Neutrophil (primary cell): Measurements from ENCODE around the gene KLHL30.
"Not testable (repeated sequence)": the region's sequence is repeated elsewhere in the genome, so short reads cannot be mapped to it uniquely, and the experiment has no call there.

Experiments used
- H3K27ac ChIP-seq: fragments of 200-600 bp; sonication (generic); 2 replicates; pipeline ENCODE4 v1.5.1; 2016; ENCODE audit warnings: mild to moderate bottlenecking, moderate library complexity
- H3K27me3 ChIP-seq: fragments of 200-600 bp; sonication (generic); 2 replicates; pipeline ENCODE4 v1.6.0; 2016; ENCODE audit warnings: mild to moderate bottlenecking
- H3K36me3 ChIP-seq: fragments of 200-600 bp; sonication (generic); 2 replicates; pipeline ENCODE4 v1.5.1; 2017
- H3K4me1 ChIP-seq, 2 experiments: fragments of 200-600 bp in 1 of 2; sonication (generic) in 1 of 2; 1 replicate in 1 of 2; 2 replicates in 1 of 2; pipeline versions ENCODE4 v1.5.1 to v1.6.1; 2013 to 2016; ENCODE audit warnings: low read depth in 1 of 2, low read length in 1 of 2, mild to moderate bottlenecking in 1 of 2, moderate library complexity in 1 of 2; ENCODE audit not compliant: control insufficient read depth in 1 of 2, insufficient read depth in 1 of 2
- H3K4me3 ChIP-seq, 2 experiments: fragments of 200-600 bp in 1 of 2; sonication (generic) in 1 of 2; 1 replicate in 1 of 2; 2 replicates in 1 of 2; pipeline ENCODE4 v1.5.1; 2013 to 2016; ENCODE audit warnings: low read depth in 1 of 2, low read length in 1 of 2, mild to moderate bottlenecking in 1 of 2, moderate library complexity in 1 of 2
- H3K9me3 ChIP-seq: fragments of 200-600 bp; sonication (generic); 2 replicates; pipeline ENCODE4 v1.5.1; 2016
- CTCF ChIP-seq: fragments of 200-600 bp; sonication (generic); IDR thresholded peaks from 2 replicates; pipeline ENCODE4 v1.5.1; 2016; ENCODE audit warnings: antibody characterized with exemption

The KLHL30 gene

GRCh38 chr2:238108423-238109183 is 29.9 kb upstream of the KLHL30 start:
- Histone ChIP-seq H3K36me3 (no peaks in the 10 kb centered on the region), H3K4me1 (no peaks in the 10 kb centered on the region), H3K27me3 (no peaks in the 10 kb centered on the region), H3K27ac (no peak overlapping the region), H3K4me3 (no peak overlapping the region), H3K9me3 (no peaks in the 10 kb centered on the region)
- no peak for TF ChIP-seq CTCF

- H3K9me3 ChIP-seq = no peaks in the 10 kb centered on the region
- no peak for TF ChIP-seq CTCF
Measured at GRCh38 chr2:238113611-238114010, 24.9 kb upstream of the KLHL30 start.

GRCh38 chr2:238114331-238114841 is 24.1 kb upstream of the KLHL30 start:
- Histone ChIP-seq H3K9me3 (no peaks in the 10 kb centered on the region), H3K27ac (no peak overlapping the region), H3K36me3 (no peaks in the 10 kb centered on the region), H3K4me1 (no peaks in the 10 kb centered on the region), H3K4me3 (no peak overlapping the region), H3K27me3 (peaks cover 20% of the 10 kb centered on the region)
- TF ChIP-seq CTCF = no peak

More at GRCh38 chr2:238113611-238114010, 24.9 kb upstream of the KLHL30 start:
- Histone ChIP-seq H3K4me1 (no peaks in the 10 kb centered on the region), H3K27ac (no peak overlapping the region), H3K36me3 (no peaks in the 10 kb centered on the region), H3K4me3 (no peak overlapping the region), H3K27me3 (peaks cover 13% of the 10 kb centered on the region)

- TF ChIP-seq CTCF = no peak
Measured at GRCh38 chr2:238114851-238115660, 23.4 kb upstream of the KLHL30 start.

GRCh38 chr2:238115709-238116108 is 22.8 kb upstream of the KLHL30 start:
- H3K27ac ChIP-seq, H3K4me1 ChIP-seq, H3K36me3 ChIP-seq, H3K9me3 ChIP-seq, H3K4me3 ChIP-seq: not testable (repeated sequence)
- peaks cover 34% of the 10 kb centered on the region for H3K27me3 ChIP-seq

More at GRCh38 chr2:238114851-238115660, 23.4 kb upstream of the KLHL30 start:
- Histone ChIP-seq H3K27me3 (peaks cover 27% of the 10 kb centered on the region), H3K4me1 (no peaks in the 10 kb centered on the region), H3K36me3 (no peaks in the 10 kb centered on the region), H3K27ac (no peak overlapping the region), H3K4me3 (no peak overlapping the region), H3K9me3 (no peaks in the 10 kb centered on the region)
